DMS79 (cell line): Measurements from ENCODE around the gene ENO1.
"Not testable (repeated sequence)": the region's sequence is repeated elsewhere in the genome, so short reads cannot be mapped to it uniquely, and the experiment has no call there.

Source experiments
- DNase-seq: peaks from one replicate; lab custom pipeline; 2025; lab: John Stamatoyannopoulos, UW

ENO1 gene

DNA sequence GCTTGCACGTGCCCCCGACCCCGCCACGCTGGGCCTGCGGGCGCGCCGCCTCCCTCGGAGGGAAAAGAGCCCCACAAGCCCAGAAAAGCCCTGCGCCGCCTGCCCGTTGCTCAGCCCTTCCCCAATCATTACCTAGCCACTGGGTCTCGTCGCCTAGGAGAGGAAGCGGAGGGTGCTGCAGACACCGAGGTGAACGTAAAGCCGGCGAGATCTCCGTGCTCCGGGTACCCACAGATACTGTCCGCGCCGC lies at the start of gene ENO1:
Gene ENO1 (minus strand): TSS at position 239 of the 250 bp plus-strand sequence. CDS start 3,778 bp downstream, outside the sequence.
- no peak for DNase-seq

DNA sequence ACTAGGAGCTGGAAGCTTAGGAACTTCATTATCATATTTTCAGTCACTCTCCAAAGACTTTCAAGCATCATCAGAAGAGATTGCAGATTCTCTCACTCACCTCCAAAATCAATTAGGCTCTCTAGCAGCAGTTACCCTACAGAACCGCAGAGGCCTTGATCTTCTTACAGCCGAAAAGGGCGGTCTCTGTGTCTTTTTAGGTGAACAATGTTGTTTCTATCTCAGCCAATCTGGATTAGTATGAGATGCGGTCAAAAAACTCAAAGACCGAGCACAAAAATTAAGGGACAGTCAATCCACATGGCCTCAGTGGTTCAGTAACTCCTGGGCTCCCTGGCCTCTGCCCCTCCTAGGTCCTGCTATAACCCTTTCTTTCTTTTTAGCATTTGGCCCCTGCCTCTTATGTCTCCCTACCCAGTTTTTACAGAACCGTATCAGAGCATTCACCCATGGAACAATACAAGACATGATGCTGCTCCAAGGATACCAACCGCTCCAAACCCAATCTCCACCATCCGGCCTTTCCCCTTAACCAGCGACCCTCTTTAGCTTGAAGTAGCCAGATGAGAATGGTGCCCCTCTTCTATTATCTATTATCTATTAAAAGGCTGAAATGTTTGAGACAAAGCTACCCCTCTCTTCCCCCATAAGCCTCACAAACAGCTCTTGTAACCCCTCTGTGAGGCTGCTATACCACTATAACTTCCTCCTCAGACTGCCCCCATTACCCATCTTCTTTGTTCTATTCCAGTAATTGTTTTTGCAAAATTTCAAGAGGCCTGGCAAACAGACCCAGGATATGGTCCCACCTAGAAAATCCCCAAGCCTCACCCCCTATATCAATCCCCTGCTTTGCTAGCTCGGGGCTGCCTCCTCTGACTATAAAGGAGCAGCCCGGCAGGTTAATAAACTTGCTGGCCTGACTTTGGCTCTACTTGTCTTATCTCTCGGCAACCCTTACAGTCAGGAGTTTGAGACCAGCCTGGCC lies 48.5 kb upstream of the ENO1 start:
- DNase-seq: peak; percentile 73

DNA sequence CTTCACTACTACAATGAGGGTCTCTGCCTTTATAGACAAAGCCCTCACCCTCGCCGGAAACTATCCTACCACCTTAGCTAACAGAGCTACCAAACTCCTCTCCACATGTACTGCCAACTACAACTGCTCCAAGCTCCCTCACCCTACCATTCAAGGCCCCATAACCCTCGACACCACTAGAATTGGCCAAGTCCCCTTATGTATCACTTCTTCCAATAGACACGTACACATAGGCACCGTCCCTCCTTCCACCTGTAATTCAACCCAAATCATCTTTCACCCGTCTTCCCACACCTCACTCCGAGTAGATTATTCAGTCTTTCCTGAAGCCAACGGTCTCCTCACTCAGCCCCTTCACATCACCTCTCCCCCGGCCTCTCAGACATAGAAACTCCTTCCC lies 47.5 kb upstream of the ENO1 start:
- no peak for DNase-seq

DNA sequence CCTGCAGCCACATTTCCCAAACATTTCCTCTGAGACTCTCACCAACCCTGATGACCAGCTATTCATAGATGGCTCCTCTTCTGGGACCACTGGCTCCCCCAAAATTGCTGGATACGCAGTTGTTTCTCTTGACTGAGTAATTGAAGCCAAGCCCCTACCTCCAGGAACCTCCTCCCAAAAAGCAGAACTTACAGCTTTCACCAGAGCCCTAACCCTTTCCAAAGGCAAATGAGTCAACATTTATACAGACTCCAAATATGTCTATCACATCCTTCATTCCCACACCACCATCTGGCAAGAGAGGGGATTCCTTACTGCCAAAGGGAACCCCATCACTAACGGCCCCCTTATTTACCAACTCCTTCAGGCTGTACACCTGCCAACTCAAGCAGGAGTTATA lies 46.9 kb upstream of the ENO1 start:
- DNase-seq: peak; percentile 92

GRCh38 chr1:8922962-8923361 lies 44.5 kb upstream of the ENO1 start:
- DNase-seq: no peak

- not testable (repeated sequence) for DNase-seq
These were observed 39.0 kb upstream of the ENO1 start for GRCh38 chr1:8917536-8917935.

- DNase-seq: no peak
These were observed 37.0 kb upstream of the ENO1 start for GRCh38 chr1:8915446-8915845.

DNA sequence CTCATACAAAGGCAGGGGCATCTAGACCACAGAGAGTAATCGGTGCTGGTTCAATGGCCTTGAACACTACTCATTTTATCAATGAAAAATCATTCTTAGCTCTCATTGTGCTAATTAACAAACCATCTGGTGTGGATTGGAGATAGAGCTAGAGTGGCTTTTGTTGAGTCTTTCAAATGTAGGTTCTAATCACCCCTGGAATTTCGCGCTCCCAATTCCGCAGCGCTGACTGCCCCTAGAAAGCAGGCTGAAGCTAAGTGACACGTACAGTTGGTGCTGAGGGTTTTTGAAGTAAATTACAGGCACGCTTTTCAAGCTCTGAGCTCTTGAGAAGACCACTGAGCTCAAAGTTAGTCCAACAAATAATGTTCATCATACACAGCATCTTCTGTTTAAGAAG lies 36.0 kb upstream of the ENO1 start:
- no peak for DNase-seq

DNA sequence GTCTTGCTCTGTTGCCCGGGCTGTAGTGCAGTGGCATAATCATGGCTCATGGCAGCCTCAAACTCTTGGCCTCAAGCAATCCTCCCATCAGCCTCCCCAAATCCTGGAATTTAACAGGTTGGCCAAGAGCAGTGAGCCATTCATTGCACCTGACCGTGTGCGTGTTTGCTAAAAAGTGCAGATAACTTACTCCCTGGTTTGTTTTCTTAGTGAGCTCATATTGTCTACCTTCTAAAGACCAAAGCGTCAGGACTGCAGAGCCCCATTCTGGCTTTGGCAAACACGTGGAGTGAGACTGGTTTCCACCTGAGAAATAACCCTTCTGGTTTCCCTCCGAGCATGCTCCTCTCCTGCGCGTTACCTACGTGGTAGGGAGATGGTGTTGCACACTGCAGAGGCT lies 35.0 kb upstream of the ENO1 start:
- no peak for DNase-seq

DNA sequence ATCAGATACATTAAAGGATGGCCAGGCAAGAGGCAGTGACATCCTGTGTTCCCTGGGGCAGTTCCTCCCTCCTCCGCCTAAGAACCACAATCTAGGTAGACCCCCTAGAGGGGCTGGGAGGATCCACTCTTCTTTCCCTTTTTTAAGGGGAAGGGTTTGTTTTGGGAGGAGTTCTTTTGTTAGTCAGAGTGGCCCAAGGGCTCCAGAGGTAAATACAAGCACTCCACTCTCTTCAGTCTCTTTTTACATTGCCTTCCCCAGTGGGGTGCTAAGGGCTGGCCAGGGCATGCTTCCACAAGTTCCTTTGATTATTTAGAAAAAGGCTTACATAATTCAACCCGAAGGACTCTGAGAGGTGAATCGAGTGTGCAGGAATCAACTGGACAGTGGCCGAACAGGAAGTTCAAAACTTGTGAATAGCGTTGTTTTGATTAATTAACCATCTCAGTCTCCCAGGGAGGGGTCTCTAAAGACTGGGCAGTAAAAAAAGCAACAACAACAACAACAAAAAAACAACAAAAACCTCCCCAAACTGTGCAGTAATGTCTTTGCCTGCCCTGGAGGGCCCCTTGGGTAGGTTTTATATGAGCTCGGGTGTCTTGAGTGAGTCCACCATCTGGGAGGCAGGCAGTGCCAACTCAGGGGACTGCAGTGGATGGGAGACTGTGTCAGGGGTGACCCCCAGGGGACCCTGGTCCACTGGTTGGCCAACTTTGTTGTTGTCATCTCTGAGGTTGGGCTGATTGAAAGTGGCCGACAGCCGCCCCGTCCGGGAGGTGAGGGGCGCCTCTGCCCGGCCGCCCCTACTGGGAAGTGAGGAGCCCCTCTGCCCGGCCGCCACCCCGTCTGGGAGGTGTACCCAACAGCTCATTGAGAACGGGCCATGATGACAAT lies 33.2 kb upstream of the ENO1 start:
- no peak for DNase-seq

GRCh38 chr1:8910914-8911313 lies 32.4 kb upstream of the ENO1 start:
- no peak for DNase-seq

DNA sequence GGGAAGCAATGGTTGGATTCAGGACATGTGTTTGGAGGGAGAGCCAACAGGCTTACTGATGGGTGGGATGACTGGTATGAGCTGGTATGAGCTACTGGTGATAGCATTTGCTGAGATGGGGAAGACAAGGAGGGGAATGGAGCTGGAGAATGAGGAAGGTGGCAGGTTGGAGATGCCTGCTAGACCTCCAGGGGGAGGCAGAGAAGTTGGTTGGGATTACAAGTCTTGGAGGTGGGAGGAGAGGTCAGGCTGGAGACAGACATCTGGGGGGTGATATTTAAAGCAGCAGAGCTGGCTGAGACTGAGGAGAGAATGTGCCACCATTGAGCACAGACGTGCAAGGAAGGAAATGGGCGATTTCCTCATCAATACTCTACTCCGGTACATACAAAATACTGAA lies 31.8 kb upstream of the ENO1 start:
- no peak for DNase-seq

- no peak for DNase-seq
These were observed 30.1 kb upstream of the ENO1 start for GRCh38 chr1:8908388-8909151.

- DNase-seq: no peak
These were observed 27.2 kb upstream of the ENO1 start for GRCh38 chr1:8905582-8906191.

- peak; percentile 97 for DNase-seq
These were observed 25.6 kb upstream of the ENO1 start for GRCh38 chr1:8903908-8904650.

GRCh38 chr1:8903410-8903809 lies 24.9 kb upstream of the ENO1 start:
- no peak for DNase-seq

GRCh38 chr1:8902765-8903164 lies 24.3 kb upstream of the ENO1 start:
- DNase-seq: no peak

- not testable (repeated sequence) for DNase-seq
These were observed 22.2 kb upstream of the ENO1 start for GRCh38 chr1:8900684-8901083.

GRCh38 chr1:8899046-8899445 lies 20.6 kb upstream of the ENO1 start:
- no peak for DNase-seq

DNA sequence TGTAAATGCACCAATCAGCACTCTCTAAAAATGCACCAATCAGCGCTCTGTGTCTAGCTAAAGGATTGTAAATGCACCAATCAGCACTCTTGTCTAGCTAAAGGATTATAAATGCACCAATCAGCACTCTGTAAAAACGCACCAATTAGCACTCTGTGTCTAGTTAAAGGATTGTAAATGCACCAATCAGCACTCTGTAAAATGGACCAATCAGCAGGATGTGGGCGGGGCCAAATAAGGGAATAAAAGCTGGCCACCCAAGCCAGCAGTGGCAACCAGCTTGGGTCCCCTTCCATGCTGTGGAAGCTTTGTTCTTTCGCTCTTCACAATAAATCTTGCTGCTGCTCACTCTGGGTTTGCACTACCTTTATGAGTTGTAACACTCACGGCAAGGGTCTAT lies 19.9 kb upstream of the ENO1 start:
- DNase-seq: not testable (repeated sequence)

DNA sequence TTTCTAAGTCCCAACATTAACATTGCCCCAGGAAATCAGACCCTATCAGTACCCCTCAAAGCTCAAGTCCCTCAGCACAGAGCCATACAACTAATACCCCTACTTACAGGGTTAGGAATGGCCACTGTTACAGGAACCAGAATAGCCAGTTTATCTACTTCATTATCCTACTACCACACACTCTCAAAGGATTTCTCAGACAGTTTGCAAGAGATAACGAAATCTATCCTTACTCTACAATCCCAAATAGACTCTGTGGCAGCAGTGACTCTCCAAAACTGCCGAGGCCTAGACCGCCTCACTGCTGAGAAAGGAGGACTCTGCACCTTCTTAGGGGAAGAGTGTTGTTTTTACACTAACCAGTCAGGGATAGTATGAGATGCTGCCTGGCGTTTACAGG lies 19.0 kb upstream of the ENO1 start:
- not testable (repeated sequence) for DNase-seq
